Lower leg skin (tissue), 4 donors: Measurements from ENCODE around the gene NIBAN1. TPM values are rescaled to one million over a fixed set of nuclear protein-coding genes. Genes with fewer than 3 reads are reported as not detected.
"Not testable (repeated sequence)": the region's sequence is repeated elsewhere in the genome, so short reads cannot be mapped to it uniquely, and the experiment has no call there.

ENCODE experiments used
- DNase-seq, 2 donors: peaks; one replicate each; pipeline ENCODE4 v3.0.0-alpha.2; 2019; ENCODE audit warnings: low spot score in 2 of 2
- H3K4me3 ChIP-seq: fragments of 200-600 bp; sonication (generic); 2 replicates; pipeline ENCODE4 v1.5.1; 2017; ENCODE audit warnings: mild to moderate bottlenecking, low read depth; ENCODE audit not compliant: poor library complexity, severe bottlenecking
- CTCF ChIP-seq, 3 donors: fragments of 450-650 bp; IDR thresholded peaks; one replicate each; pipeline ENCODE4 v1.5.1; 2016; ENCODE audit warnings: antibody characterized with exemption in 3 of 3, mild to moderate bottlenecking in 3 of 3, moderate library complexity in 2 of 3
- POLR2A ChIP-seq, 2 donors: fragments of 450-650 bp; IDR thresholded peaks; one replicate each; pipeline ENCODE4 v1.6.1; 2016 to 2017; ENCODE audit warnings: antibody characterized with exemption in 2 of 2, mild to moderate bottlenecking in 1 of 2, moderate library complexity in 1 of 2
- WGBS, 2 donors: methylation state at CpG; one replicate each; pipeline ENCODE4 v1.1.5; 2018; 5-methylcytosine and 5-hydroxymethylcytosine counted together
- intact Hi-C: fragments of 100-400 bp; cut with DNase I; formaldehyde crosslinking; loops from one replicate; pipeline ENCODE4 v1.15.0; 2023; ENCODE audit warnings: low total_unique reads
- total RNA-seq, 4 donors: library from RNA; depleted of rRNA; stranded (reverse); fragments of >200 nt; gene quantifications; one replicate each; pipeline ENCODE4 v1.1.0, GENCODE V29; 2016

NIBAN1 gene
- total RNA-seq, 4 donors from 2014 or later = 8.2 to 27.9 (median 13.6) TPM

GRCh38 chr1:185014941-185015340, 40.6 kb upstream of the NIBAN1 start:
- no peak for DNase-seq
- intact Hi-C loops = no loop called here
- TF ChIP-seq POLR2A (IDR thresholded peaks at IDR 0.05) = no peak
- TF ChIP-seq CTCF (IDR thresholded peaks at IDR 0.05) = no peak
- 85 to 90% methylated on average over 3 of the region's 3 CpGs for WGBS, 2 donors
- H3K4me3 ChIP-seq = no peak overlapping the region

DNA sequence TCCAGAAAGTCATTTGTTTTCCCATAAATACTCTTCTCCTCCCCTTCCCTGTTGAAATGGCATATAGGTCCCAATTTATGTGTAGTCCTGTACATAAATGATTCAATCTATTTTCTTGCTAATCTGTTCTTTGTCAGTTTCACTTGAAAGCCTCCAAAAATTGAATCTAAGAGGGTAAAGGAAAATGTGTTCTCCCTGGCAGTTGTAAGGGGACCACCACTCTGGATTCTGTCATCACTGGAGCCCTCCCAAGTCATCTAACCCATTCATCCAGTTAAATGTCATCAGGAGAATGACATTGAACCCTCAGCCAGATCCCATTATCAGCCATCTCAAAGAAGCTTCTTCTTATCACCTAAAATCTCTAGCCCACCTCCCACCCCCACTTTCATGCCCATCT, 36.1 kb upstream of the NIBAN1 start:
- no peak overlapping the region for H3K4me3 ChIP-seq
- intact Hi-C loops = no loop called here
- no peak for DNase-seq
- no peak for TF ChIP-seq POLR2A (IDR thresholded peaks at IDR 0.05)
- no peak for TF ChIP-seq CTCF (IDR thresholded peaks at IDR 0.05)

DNA sequence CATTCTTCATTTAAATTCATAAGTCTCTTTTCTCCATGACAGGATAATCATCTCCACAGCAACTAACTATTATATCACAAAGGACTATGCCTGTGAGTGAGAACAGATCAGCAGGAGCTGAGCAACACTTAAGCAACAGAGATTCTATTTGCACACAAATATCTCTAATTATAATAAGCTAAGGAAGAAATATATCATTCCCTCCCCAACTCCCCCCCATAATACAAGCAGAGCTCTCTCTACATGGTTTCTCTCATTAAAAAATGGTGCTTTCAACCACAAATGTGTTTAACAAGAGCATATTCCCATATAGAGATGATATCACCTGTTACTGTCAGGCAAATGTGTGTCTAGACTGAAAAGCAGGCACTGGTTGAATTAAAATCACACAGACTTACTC, 34.5 kb upstream of the NIBAN1 start:
- intact Hi-C loops = no loop called here
- TF ChIP-seq POLR2A (IDR thresholded peaks at IDR 0.05) = no peak
- TF ChIP-seq CTCF (IDR thresholded peaks at IDR 0.05) = no peak

GRCh38 chr1:185001312-185001880, 27.1 kb upstream of the NIBAN1 start:
- H3K4me3 ChIP-seq, intact Hi-C loops: not testable (repeated sequence)
- 93 to 94% methylated on average over 26 of the region's 26 CpGs for WGBS, 2 donors

More for the DNA sequence above, 34.5 kb upstream of the NIBAN1 start:
- DNase-seq = no peak
- H3K4me3 ChIP-seq = no peak overlapping the region

DNA sequence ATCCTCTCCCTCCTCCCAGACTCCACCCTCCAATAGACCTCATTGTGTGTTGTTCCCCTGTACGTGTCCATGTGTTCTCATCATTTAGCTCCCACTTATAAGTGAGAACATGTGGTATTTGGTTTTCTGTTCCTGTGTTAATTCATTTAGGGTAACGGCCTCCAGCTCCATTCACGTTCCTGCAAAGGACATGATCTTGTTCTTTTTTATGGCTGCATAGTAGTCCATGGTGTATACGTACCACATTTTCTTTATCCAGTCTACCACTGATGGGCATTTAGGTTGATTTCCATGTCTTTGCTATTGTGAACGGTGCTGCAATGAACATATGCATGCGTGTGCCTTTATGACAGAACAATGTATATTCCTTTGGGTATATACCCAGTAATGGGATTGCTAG, 25.7 kb upstream of the NIBAN1 start:
- H3K4me3 ChIP-seq, DNase-seq, intact Hi-C loops: not testable (repeated sequence)
- 79 to 85% methylated on average over 6 of the region's 6 CpGs for WGBS, 2 donors

More at GRCh38 chr1:185001312-185001880, 27.1 kb upstream of the NIBAN1 start:
- not testable (repeated sequence) for DNase-seq

DNA sequence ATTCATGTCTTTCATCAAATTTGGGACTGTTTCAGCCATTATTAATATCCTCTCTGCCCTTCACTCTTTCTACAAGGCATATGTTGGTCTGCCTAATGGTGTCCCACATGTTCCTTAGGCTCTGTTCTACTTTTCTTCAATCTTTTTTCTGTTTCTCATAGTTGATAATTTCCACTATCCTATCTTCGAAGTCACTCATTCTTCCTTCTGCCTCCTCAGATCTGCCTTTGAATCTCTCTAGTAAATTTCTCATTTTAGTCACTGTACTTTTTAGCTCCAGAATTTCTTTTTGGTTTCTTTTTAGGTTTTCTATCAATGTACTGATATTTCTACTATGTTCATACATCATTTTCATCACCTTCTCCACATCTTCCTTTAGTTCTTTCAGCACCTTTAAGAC, 20.0 kb upstream of the NIBAN1 start:
- intact Hi-C loops = no loop called here
- H3K4me3 ChIP-seq = no peak overlapping the region
- TF ChIP-seq CTCF (IDR thresholded peaks at IDR 0.05) (no peak), POLR2A (IDR thresholded peaks at IDR 0.05) (no peak)
- DNase-seq = no peak
- 95 to 100% methylated on average over 1 of the region's 1 CpG for WGBS, 2 donors

- WGBS, 2 donors = 75 to 76% methylated on average over 3 of the region's 3 CpGs
- intact Hi-C loops = no loop called here
- no peak overlapping the region for H3K4me3 ChIP-seq
- TF ChIP-seq POLR2A (IDR thresholded peaks at IDR 0.05) (no peak), CTCF (IDR thresholded peaks at IDR 0.05) (no peak)
- no peak for DNase-seq
These were observed 18.0 kb upstream of the NIBAN1 start for GRCh38 chr1:184992271-184992670.
